Gastrocnemius medialis (tissue), 4 donors: ENCODE results near the gene CA10. TPM values are rescaled to one million over a fixed set of nuclear protein-coding genes. Genes with fewer than 3 reads are reported as not detected.

Experiments used
- ATAC-seq, 2 donors: fragments of 150-250 bp; one replicate each; pipeline ENCODE4 v1.9.1; 2016
- DNase-seq, 2 donors: peaks; one replicate each; pipeline ENCODE4 v3.0.0-alpha.2; 2019
- H3K27ac ChIP-seq, 4 donors: fragments of 200-600 bp; sonication (generic); 1 replicate in 1 of 4; 2 replicates in 3 of 4; pipeline ENCODE4 v1.5.1; 2016 to 2018; ENCODE audit warnings: mild to moderate bottlenecking in 2 of 4, moderate library complexity in 1 of 4
- H3K27me3 ChIP-seq, 3 donors: fragments of 200-600 bp; sonication (generic) in 2 of 3; 1 replicate in 1 of 3; 2 replicates in 2 of 3; pipeline versions ENCODE4 v1.5.1 to v1.6.0; 2016 to 2019; ENCODE audit warnings: mild to moderate bottlenecking in 1 of 3, moderate library complexity in 1 of 3
- H3K36me3 ChIP-seq, 2 donors: fragments of 200-600 bp; sonication (generic) in 1 of 2; one replicate each; pipeline ENCODE4 v1.5.1; 2017 to 2018
- H3K4me1 ChIP-seq, 2 donors: fragments of 200-600 bp; sonication (generic) in 1 of 2; one replicate each; pipeline ENCODE4 v1.5.1; 2016 to 2017; ENCODE audit warnings: mild to moderate bottlenecking in 2 of 2
- H3K4me3 ChIP-seq, 4 donors: fragments of 200-600 bp; sonication (generic) in 3 of 4; 1 replicate in 1 of 4; 2 replicates in 3 of 4; pipeline ENCODE4 v1.5.1; 2016 to 2019; ENCODE audit warnings: mild to moderate bottlenecking in 2 of 4
- H3K9me3 ChIP-seq, 3 donors: fragments of 200-600 bp; sonication (generic) in 2 of 3; 1 replicate in 1 of 3; 2 replicates in 2 of 3; pipeline ENCODE4 v1.5.1; 2016 to 2019
- POLR2A ChIP-seq, 2 donors: fragments of 450-650 bp; IDR thresholded peaks; one replicate each; pipeline ENCODE4 v1.6.1; 2017; ENCODE audit warnings: antibody characterized with exemption in 2 of 2, mild to moderate bottlenecking in 2 of 2, moderate library complexity in 2 of 2
- in situ Hi-C, 4 donors: fragments of 200-750 bp; cut with MboI; loops; one replicate each; pipeline versions ENCODE4 v1.15.0 to v1.8.0; 2017; ENCODE audit warnings: low sequenced_read_pairs in 4 of 4
- intact Hi-C: fragments of 100-400 bp; cut with DNase I; formaldehyde crosslinking; loops from one replicate; pipeline ENCODE4 v1.15.1; 2023; ENCODE audit warnings: low total_unique reads
- total RNA-seq, 4 donors: library from RNA; depleted of rRNA; stranded (reverse); fragments of >200 nt; gene quantifications; one replicate each; pipeline versions ENCODE4 v1.1.0 to v1.2.3, GENCODE V29; 2016
- TF ChIP-seq, protein P1 (sequence below), 5 experiments: fragments of 450-650 bp in 3 of 5; fragments of 200-600 bp in 2 of 5; sonication (generic) in 2 of 5; IDR thresholded peaks in 4 of 5; conservative IDR thresholded peaks in 1 of 5; 1 replicate in 4 of 5; 2 replicates in 1 of 5; pipeline ENCODE4 v1.5.1; 2016 to 2019; ENCODE audit warnings: antibody characterized with exemption in 5 of 5, mild to moderate bottlenecking in 3 of 5, moderate library complexity in 3 of 5

Gene CA10
- total RNA-seq, 4 donors from 2014 or later, result not detected

DNA sequence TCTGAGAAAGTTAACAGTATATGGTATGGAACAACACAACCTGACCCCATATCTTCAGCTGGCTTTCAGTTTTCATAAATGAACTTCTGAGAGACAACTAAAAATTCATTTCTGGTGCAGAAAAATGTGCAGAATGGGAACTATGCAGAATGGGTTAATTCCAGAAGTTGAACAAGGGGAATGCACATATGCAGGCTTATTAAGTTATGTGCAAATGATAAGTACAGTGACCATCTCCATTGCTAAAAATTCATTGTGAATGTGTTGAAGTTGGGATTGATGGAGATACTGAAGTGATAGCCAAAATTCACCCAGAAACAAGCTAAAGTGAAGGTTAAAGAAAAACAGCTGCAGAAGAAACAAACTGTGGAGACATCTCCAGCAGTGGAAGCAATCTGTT is 315.8 kb downstream of the CA10 start:
- H3K27ac ChIP-seq, result no peak overlapping the region
- ATAC-seq (no peak), DNase-seq (no peak)
- no peak for TF ChIP-seq POLR2A (IDR thresholded peaks at IDR 0.05)
- TF ChIP-seq, protein P1, sequence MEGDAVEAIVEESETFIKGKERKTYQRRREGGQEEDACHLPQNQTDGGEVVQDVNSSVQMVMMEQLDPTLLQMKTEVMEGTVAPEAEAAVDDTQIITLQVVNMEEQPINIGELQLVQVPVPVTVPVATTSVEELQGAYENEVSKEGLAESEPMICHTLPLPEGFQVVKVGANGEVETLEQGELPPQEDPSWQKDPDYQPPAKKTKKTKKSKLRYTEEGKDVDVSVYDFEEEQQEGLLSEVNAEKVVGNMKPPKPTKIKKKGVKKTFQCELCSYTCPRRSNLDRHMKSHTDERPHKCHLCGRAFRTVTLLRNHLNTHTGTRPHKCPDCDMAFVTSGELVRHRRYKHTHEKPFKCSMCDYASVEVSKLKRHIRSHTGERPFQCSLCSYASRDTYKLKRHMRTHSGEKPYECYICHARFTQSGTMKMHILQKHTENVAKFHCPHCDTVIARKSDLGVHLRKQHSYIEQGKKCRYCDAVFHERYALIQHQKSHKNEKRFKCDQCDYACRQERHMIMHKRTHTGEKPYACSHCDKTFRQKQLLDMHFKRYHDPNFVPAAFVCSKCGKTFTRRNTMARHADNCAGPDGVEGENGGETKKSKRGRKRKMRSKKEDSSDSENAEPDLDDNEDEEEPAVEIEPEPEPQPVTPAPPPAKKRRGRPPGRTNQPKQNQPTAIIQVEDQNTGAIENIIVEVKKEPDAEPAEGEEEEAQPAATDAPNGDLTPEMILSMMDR (IDR thresholded peaks at IDR 0.05 in 4 of 5, conservative IDR thresholded peaks at IDR 0.05 in 1 of 5), result no peak
- intact Hi-C loops (no loop called here), in situ Hi-C loops (no loop called here)
- H3K4me1 ChIP-seq, result no peaks in the 10 kb centered on the region
- H3K4me3 ChIP-seq, result no peak overlapping the region
- no peaks in the 10 kb centered on the region for H3K9me3 ChIP-seq
- no peaks in the 10 kb centered on the region for H3K36me3 ChIP-seq
- no peaks in the 10 kb centered on the region for H3K27me3 ChIP-seq

DNA sequence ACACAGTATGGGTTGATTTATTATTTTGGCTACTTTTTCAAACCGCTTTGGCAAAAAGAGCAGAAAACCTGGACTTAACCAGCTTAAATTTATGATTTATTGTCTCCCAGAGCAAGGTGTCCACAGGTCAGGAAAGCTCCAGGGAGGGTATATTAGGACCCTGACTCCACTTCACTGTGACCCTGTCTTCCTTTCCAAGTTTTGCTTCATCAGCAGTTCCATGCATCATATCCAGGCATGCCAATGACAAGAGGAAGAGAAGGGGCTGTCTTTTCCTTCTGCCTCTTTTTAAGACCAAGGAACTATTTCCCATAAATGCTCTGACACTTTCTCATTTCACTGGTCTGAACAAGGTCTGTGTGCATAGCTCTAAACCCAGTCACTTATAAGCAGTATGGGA is 316.8 kb downstream of the CA10 start:
- ATAC-seq, result no peak
- DNase-seq, result no peak
- Histone ChIP-seq H3K9me3 (no peaks in the 10 kb centered on the region), H3K27ac (no peak overlapping the region), H3K27me3 (no peaks in the 10 kb centered on the region), H3K36me3 (no peaks in the 10 kb centered on the region), H3K4me3 (no peak overlapping the region), H3K4me1 (no peaks in the 10 kb centered on the region)
- TF ChIP-seq, protein P1 (IDR thresholded peaks at IDR 0.05 in 4 of 5, conservative IDR thresholded peaks at IDR 0.05 in 1 of 5), result no peak
- no peak for TF ChIP-seq POLR2A (IDR thresholded peaks at IDR 0.05)
- in situ Hi-C loops, result no loop called here
- intact Hi-C loops, result no loop called here

DNA sequence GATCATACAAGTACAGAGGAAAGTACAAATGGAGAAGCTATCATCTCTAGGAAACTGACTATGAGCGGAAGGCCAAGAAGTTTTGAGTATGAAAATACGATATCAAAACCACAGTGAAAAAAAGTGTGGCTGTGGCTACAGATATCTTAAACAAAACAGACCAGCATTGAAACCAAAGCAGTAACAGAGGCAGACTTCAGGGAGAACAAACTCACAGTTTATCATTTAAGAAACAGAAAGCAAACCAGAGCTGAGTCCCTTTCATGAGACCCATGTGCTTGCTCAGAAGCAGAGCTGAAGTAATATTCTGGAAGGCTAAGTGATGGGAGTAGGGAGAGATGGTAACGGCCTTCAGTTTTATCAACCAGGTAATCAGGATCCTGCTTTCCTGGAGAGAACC is 317.8 kb downstream of the CA10 start:
- Histone ChIP-seq H3K4me1 (no peaks in the 10 kb centered on the region), H3K36me3 (no peaks in the 10 kb centered on the region), H3K4me3 (no peak overlapping the region), H3K27ac (no peak overlapping the region), H3K27me3 (no peaks in the 10 kb centered on the region), H3K9me3 (no peaks in the 10 kb centered on the region)
- in situ Hi-C loops (no loop called here), intact Hi-C loops (no loop called here)
- ATAC-seq (no peak), DNase-seq (no peak)
- TF ChIP-seq, protein P1 (IDR thresholded peaks at IDR 0.05 in 4 of 5, conservative IDR thresholded peaks at IDR 0.05 in 1 of 5), result no peak
- no peak for TF ChIP-seq POLR2A (IDR thresholded peaks at IDR 0.05)

DNA sequence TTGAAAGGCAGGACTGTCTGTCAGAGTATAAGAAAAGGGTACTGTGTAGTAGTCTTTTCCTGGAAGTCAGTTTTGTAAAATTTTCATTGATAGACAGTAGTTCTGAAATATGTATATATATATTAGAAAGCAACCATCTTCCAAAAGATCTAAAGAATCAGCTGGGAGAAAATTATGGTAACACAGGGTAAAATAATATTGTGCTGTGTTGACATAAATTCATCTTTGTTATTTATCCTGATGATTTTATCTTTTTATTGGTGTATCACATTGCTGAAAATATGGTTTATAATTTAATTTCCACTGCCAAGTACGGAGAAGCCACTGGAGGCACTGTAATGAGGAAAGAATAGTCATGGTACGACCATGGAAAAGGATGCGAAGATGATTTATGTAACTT is 324.9 kb downstream of the CA10 start:
- no peak for DNase-seq
- Histone ChIP-seq H3K9me3 (no peaks in the 10 kb centered on the region), H3K4me1 (no peaks in the 10 kb centered on the region), H3K4me3 (no peak overlapping the region), H3K27ac (no peak overlapping the region), H3K27me3 (no peaks in the 10 kb centered on the region), H3K36me3 (no peaks in the 10 kb centered on the region)
- intact Hi-C loops, result no loop called here
- TF ChIP-seq, protein P1 (IDR thresholded peaks at IDR 0.05 in 4 of 5, conservative IDR thresholded peaks at IDR 0.05 in 1 of 5), result no peak
- TF ChIP-seq POLR2A (IDR thresholded peaks at IDR 0.05), result no peak
- ATAC-seq, result no peak
- in situ Hi-C loops, result no loop called here

DNA sequence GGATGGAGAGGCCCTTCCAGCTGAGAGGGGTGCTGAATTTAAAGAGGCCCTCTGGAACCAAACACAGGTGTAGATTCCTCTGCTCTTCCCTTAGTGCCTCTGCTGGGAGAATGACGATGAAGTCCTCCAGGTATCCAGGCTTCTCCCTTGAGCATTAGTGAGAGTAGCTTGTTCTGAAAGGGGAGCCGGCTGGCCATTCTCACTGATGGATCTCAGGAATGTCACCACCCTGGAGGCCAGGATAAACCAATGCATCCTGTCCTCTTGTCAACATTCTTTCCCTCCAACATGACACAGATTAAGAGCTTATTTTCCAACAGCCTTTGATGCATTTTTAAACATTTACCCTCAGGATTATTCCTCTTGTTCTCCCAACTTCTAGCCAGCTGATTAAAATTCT is 325.5 kb downstream of the CA10 start:
- intact Hi-C loops (no loop called here), in situ Hi-C loops (no loop called here)
- Histone ChIP-seq H3K4me1 (no peaks in the 10 kb centered on the region), H3K27me3 (no peaks in the 10 kb centered on the region), H3K27ac (no peak overlapping the region), H3K36me3 (no peaks in the 10 kb centered on the region), H3K9me3 (no peaks in the 10 kb centered on the region), H3K4me3 (no peak overlapping the region)
- ATAC-seq (no peak), DNase-seq (no peak)
- TF ChIP-seq, protein P1 (IDR thresholded peaks at IDR 0.05 in 4 of 5, conservative IDR thresholded peaks at IDR 0.05 in 1 of 5), result no peak
- TF ChIP-seq POLR2A (IDR thresholded peaks at IDR 0.05), result no peak
